HG03135 (cell line): ENCODE data around the gene STXBP3.
"Not testable (repeated sequence)": the region's sequence is repeated elsewhere in the genome, so short reads cannot be mapped to it uniquely, and the experiment has no call there.

Experiments
- ATAC-seq: cut with Tn5 transposase; IDR thresholded peaks from one replicate; pipeline ENCODE4 v1.9.1; 2021; ENCODE audit warnings: mild to moderate bottlenecking, moderate library complexity; ENCODE audit not compliant: unreplicated experiment

The STXBP3 gene, protein sequence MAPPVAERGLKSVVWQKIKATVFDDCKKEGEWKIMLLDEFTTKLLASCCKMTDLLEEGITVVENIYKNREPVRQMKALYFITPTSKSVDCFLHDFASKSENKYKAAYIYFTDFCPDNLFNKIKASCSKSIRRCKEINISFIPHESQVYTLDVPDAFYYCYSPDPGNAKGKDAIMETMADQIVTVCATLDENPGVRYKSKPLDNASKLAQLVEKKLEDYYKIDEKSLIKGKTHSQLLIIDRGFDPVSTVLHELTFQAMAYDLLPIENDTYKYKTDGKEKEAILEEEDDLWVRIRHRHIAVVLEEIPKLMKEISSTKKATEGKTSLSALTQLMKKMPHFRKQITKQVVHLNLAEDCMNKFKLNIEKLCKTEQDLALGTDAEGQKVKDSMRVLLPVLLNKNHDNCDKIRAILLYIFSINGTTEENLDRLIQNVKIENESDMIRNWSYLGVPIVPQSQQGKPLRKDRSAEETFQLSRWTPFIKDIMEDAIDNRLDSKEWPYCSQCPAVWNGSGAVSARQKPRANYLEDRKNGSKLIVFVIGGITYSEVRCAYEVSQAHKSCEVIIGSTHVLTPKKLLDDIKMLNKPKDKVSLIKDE

DNA sequence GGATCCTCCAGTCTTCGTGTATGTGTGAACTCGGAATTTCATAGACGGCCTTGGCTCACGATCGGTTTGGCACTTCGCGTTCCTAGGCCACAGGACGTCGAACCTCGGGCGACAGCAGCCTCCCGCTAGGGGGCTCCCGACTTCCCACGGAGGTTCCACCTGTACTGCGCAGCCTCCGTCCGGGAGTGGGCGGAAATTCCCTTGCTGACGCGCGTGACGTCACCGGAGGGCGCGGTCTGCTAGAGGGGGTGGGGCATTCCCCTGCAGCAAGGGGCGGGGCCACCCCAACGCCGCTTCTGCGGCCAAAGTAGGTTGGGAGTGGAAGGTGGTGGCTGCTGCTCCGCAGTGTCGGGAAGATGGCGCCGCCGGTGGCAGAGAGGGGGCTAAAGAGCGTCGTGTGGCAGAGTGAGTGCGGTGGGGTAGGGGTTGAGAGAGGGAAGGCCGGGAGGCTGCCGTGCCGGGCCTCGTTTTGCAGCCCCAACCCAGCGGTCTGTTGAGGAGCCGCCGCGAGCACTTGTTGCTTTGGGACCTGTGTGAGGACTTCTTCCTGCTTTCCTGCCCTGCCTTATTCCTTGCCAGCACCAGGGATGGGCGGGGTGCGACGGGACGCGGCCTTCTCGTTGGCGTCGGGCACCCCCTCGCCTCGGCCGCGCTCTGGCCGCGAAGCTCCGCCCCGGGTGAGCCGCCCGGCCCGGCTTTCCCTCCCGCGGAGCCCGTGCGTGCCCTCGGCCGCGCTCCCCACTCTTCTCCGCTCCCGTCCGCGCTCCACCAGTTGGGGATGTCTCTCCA, at the start of gene STXBP3:
Gene STXBP3 (plus strand): TSS at position 293 of the 789 bp plus-strand sequence. CDS start 64 bp downstream, at position 357.
- ATAC-seq, result peak; percentile 91

- no peak for ATAC-seq
Observed at GRCh38 chr1:108699375-108700332, 46.8 kb upstream of the STXBP3 start.

DNA sequence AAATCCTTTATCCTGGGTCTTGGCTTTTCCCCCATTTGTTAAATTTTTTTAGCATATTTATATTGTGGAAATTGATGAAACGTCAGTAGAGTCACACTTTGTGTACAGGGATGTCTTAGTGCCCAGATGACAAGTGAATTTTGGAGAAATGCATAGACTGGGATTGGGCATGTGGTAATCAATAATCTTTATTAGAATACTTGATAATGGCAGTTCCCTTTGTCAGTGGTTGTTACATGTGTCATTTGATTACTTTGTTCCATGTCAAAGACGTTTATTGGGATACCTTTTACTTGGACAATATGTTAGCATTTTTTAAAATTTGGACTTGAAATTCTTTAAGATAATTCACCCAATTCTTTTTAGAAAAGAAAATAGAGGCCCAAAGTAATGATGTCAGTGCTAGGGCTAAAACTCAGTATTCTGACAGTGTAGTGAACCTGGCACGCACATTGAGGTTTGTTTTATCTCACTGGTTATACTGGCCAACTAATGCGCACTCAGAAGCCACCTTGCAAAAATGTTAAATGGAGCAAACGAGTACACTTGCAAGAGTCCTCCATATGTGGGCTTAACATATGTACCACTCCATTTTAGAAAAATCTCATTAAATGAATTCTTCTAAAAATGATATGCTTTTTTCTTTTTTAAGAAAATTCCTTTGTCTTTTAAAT, 45.2 kb upstream of the STXBP3 start:
- ATAC-seq, result no peak

- ATAC-seq, result not testable (repeated sequence)
Observed at GRCh38 chr1:108702109-108702508, 44.4 kb upstream of the STXBP3 start.

- ATAC-seq, result no peak
Observed at GRCh38 chr1:108703939-108704338, 42.5 kb upstream of the STXBP3 start.

GRCh38 chr1:108704496-108704895, 42.0 kb upstream of the STXBP3 start:
- no peak for ATAC-seq

GRCh38 chr1:108706643-108707042, 39.8 kb upstream of the STXBP3 start:
- ATAC-seq, result no peak

GRCh38 chr1:108708691-108709660, 37.5 kb upstream of the STXBP3 start:
- ATAC-seq, result peak; percentile 51

DNA sequence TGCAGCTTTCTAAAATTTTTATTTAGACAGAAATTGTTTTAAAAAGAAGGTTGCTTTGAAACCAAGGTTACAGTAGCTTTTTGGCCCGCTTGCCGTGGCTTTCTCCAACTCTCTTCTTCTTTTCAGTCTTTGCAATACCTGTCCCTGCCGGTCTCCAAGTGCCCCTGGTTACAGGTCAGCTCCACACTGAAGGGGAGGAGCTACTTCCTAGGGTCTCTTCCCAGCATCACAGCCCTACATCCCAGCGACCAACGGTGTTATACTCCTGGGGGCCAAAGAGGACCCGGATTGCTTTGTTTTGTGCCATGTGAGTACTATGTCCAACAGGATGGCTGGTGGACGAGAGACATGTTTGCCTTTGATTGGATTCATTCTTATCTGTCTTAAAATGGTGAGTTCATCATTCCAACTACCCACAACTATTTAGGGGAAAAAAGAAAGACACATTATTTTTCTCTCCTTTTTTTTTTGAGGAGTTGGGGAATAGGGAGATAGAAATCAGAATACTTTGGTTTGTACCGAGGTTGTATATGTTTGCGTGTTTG, 33.8 kb upstream of the STXBP3 start, which contains the start of gene FNDC7:
Gene FNDC7 (plus strand): TSS at position 303 of the 545 bp plus-strand sequence. CDS start 26 bp downstream, at position 329.
- no peak for ATAC-seq

DNA sequence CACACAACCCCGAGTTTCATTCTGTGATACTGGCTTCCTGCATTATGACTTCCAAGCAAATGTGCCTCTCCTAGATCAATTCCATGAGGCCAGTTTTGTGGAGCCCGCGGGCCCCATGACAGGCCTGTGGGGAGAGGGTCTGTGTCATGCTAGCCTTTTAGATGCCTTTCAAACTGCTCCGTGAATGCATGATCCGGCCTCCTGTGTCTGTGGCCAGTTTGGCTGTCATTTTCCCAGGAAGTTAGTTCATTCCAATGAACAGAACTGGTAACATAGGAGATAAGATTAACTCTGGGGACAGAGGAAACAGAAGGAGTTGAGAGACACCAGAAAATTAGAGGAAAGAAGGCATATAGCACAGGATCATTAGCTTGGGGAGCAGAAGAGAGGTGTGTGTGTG, 30.5 kb upstream of the STXBP3 start:
- ATAC-seq, result no peak

GRCh38 chr1:108716437-108717230, 29.8 kb upstream of the STXBP3 start:
- no peak for ATAC-seq

- ATAC-seq, result no peak
Observed at GRCh38 chr1:108717774-108718316, 28.6 kb upstream of the STXBP3 start.

DNA sequence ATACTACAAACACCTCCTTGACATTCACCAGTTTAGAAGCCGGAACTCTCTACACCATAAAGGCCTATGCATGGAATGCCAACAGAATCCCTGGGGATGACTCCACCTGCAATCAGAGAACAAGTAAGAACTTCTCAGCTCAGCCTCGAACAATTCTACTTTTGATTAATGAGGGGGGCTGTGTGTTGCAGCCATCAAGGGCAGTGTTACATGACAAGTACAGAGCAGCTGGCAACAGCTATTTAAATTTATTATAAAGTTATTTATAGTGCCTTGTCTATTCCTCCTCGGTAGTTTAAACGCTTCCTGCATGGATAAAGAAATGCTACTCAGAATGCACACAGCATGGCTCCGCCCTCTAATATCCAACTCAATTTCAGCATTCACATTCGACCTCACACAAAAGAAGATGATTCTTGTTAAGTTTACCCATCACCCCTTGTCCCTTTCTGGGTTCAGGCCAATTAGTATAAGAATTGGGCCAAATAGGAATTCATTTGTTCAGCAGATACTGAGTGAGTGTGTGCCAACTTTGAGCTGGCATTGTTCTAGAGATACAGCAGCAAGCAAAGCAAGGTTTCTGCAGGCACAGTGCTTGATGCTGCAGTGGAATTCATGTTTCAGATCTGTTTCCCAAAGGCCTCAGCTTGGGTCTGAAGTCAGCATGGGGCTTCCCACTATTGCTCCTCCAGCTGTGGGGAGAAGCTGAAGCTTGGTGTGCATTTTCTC, 27.4 kb upstream of the STXBP3 start:
- ATAC-seq, result no peak

DNA sequence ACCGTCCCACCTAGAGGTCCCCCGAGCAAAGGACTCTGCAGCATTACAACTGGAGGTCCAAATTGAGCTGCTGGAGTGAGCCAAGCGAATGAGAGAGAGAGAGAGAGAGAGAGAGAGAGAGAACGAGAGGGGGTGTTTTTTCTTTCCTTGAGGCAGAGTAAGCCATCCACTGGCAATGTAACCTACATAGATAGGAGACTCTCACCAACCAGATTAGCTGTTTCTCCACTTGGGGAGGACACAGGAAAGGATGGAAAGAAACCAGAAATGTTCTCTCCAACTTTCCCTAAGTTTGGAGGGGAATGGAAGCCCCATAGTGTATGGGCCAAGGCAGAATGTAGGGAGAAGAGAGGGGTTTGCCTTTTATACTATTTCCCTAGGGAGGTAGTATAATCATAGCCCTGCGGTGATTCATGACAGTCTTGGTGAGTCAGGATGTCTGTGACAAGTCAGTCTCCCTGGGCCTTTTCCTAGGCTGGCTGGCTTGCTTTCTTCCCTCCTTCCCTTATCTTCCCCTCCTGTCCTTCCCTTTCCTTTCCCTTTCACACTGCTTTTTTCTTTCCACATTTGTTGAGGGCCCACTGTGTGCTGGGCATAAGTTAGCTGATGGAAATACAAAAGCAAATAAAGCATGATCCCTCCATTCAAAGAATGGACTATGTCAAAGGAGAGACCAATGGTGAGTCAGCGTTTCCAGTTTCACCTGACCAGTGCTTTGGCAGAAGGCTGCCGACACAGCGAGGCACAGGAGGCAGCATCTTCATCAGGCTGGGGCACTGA, 26.6 kb upstream of the STXBP3 start:
- no peak for ATAC-seq

GRCh38 chr1:108722292-108722691, 24.2 kb upstream of the STXBP3 start:
- no peak for ATAC-seq

- no peak for ATAC-seq
Observed at GRCh38 chr1:108725906-108726305, 20.6 kb upstream of the STXBP3 start.
